SK-N-SH (cell line): ENCODE data around the gene SLC14A1.

ENCODE experiments used
- CTCF ChIP-seq: fragments of 200-600 bp; sonication (generic); IDR thresholded peaks from 2 replicates; pipeline ENCODE4 v1.6.1; 2017; ENCODE audit warnings: antibody characterized with exemption, mild to moderate bottlenecking, moderate library complexity
- EP300 ChIP-seq, 2 experiments: IDR thresholded peaks; 2 replicates each; pipeline versions ENCODE4 v1.4.0 to v1.6.1; 2012; ENCODE audit warnings: borderline replicate concordance in 1 of 2, low read depth in 1 of 2, low read length in 1 of 2
- JUND ChIP-seq: IDR thresholded peaks from 2 replicates; pipeline ENCODE4 v1.4.0; 2012
- MXI1 ChIP-seq: IDR thresholded peaks from 2 replicates; pipeline ENCODE4 v1.6.1; 2012; ENCODE audit warnings: mild to moderate bottlenecking, low read depth, low read length, improper control_type of control experiment
- POLR2AphosphoS5 ChIP-seq: IDR thresholded peaks from 2 replicates; pipeline ENCODE4 v1.6.1; 2012; ENCODE audit warnings: low read depth, low read length
- REST ChIP-seq: IDR thresholded peaks from 2 replicates; pipeline ENCODE4 v1.6.1; 2012; ENCODE audit warnings: mild to moderate bottlenecking, low read depth, low read length, moderate library complexity
- TAF1 ChIP-seq: IDR thresholded peaks from 2 replicates; pipeline ENCODE4 v1.6.1; 2012; ENCODE audit warnings: low read depth, mild to moderate bottlenecking, low read length, moderate library complexity, borderline replicate concordance
- TCF12 ChIP-seq: IDR thresholded peaks from 2 replicates; pipeline ENCODE4 v1.4.0; 2012
- USF1 ChIP-seq: IDR thresholded peaks from 2 replicates; pipeline ENCODE4 v1.4.0; 2012; ENCODE audit warnings: low read depth, borderline replicate concordance

GRCh38 chr18:45783097-45784075, 59.4 kb downstream of the SLC14A1 start:
- no peak for TF ChIP-seq USF1
- TF ChIP-seq JUND: no peak
- no peak for TF ChIP-seq POLR2AphosphoS5
- TF ChIP-seq MXI1: no peak
- no peak for TF ChIP-seq TCF12
- TF ChIP-seq CTCF: no peak
- no peak for TF ChIP-seq REST
- TF ChIP-seq EP300 (IDR thresholded peaks at IDR 0.05; ENCODE audit: borderline replicate concordance in 1 of 2, low read depth in 1 of 2, low read length in 1 of 2): no peak
- no peak for TF ChIP-seq TAF1
